NT2/D1 (cell line): Measurements from ENCODE around the gene DOLPP1.

ENCODE experiments used
- DNase-seq: peaks from one replicate; pipeline ENCODE4 v3.0.0-alpha.2; 2011; ENCODE audit warnings: low read depth, low spot score
- H3K27me3 ChIP-seq: 2 replicates; pipeline ENCODE4 v1.6.0; 2011; ENCODE audit warnings: mild to moderate bottlenecking; ENCODE audit not compliant: insufficient read length, insufficient read depth
- H3K36me3 ChIP-seq: 2 replicates; pipeline ENCODE4 v1.6.1; 2011; ENCODE audit warnings: mild to moderate bottlenecking, low read length, mixed read lengths; ENCODE audit not compliant: insufficient read depth, insufficient read length
- H3K4me1 ChIP-seq: 2 replicates; pipeline ENCODE4 v1.5.1; 2011; ENCODE audit not compliant: insufficient read depth, insufficient read length
- H3K4me3 ChIP-seq: 2 replicates; pipeline ENCODE4 v1.5.1; 2011; ENCODE audit warnings: low read depth; ENCODE audit not compliant: insufficient read length
- H3K9ac ChIP-seq: 2 replicates; pipeline ENCODE4 v1.6.0; 2011; ENCODE audit warnings: low read depth; ENCODE audit not compliant: insufficient read length
- H3K9me3 ChIP-seq: 2 replicates; pipeline ENCODE4 v1.5.1; 2011; ENCODE audit warnings: mild to moderate bottlenecking, low read length; ENCODE audit not compliant: insufficient read depth
- SUZ12 ChIP-seq: IDR thresholded peaks from 2 replicates; pipeline ENCODE4 v1.6.1; 2011; ENCODE audit not compliant: insufficient read length, insufficient read depth; ENCODE audit errors: extremely low read depth
- YY1 ChIP-seq: IDR thresholded peaks from 2 replicates; pipeline ENCODE4 v1.6.1; 2011; ENCODE audit not compliant: insufficient read length, insufficient read depth
- ZNF274 ChIP-seq: IDR thresholded peaks from 2 replicates; pipeline ENCODE4 v1.6.1; 2011; ENCODE audit warnings: mild to moderate bottlenecking, low read depth, low read length

The DOLPP1 gene

GRCh38 chr9:129054163-129054851 is 26.6 kb upstream of the DOLPP1 start:
- Histone ChIP-seq H3K27me3 (no peaks in the 10 kb centered on the region), H3K4me1 (no peaks in the 10 kb centered on the region), H3K9ac (no peak overlapping the region), H3K9me3 (no peaks in the 10 kb centered on the region), H3K4me3 (no peak overlapping the region), H3K36me3 (peaks cover 38% of the 10 kb centered on the region)
- DNase-seq: no peak
- TF ChIP-seq YY1 (no peak), ZNF274 (no peak), SUZ12 (no peak)

GRCh38 chr9:129058965-129059795 is 21.7 kb upstream of the DOLPP1 start:
- TF ChIP-seq ZNF274 (no peak), SUZ12 (no peak), YY1 (no peak)
- Histone ChIP-seq H3K4me1 (no peaks in the 10 kb centered on the region), H3K36me3 (peaks cover 54% of the 10 kb centered on the region), H3K9me3 (no peaks in the 10 kb centered on the region), H3K4me3 (no peak overlapping the region), H3K27me3 (no peaks in the 10 kb centered on the region), H3K9ac (no peak overlapping the region)
- DNase-seq: no peak

GRCh38 chr9:129059796-129060785 is 20.8 kb upstream of the DOLPP1 start:
- H3K36me3 ChIP-seq: peaks cover 62% of the 10 kb centered on the region

GRCh38 chr9:129060991-129061390 is 19.9 kb upstream of the DOLPP1 start:
- DNase-seq: no peak
- H3K4me3 ChIP-seq: no peak overlapping the region
- H3K27me3 ChIP-seq: no peaks in the 10 kb centered on the region
- H3K9ac ChIP-seq: no peak overlapping the region
- no peaks in the 10 kb centered on the region for H3K4me1 ChIP-seq
- H3K9me3 ChIP-seq: no peaks in the 10 kb centered on the region
- TF ChIP-seq YY1 (no peak), SUZ12 (no peak), ZNF274 (no peak)
- peaks cover 68% of the 10 kb centered on the region for H3K36me3 ChIP-seq

More at GRCh38 chr9:129059796-129060785, 20.8 kb upstream of the DOLPP1 start:
- Histone ChIP-seq H3K9ac (no peak overlapping the region), H3K9me3 (no peaks in the 10 kb centered on the region), H3K27me3 (no peaks in the 10 kb centered on the region), H3K4me3 (no peak overlapping the region), H3K4me1 (no peaks in the 10 kb centered on the region)
- no peak for DNase-seq
- no peak for TF ChIP-seq SUZ12
- TF ChIP-seq ZNF274: no peak
- no peak for TF ChIP-seq YY1

- peaks cover 70% of the 10 kb centered on the region for H3K36me3 ChIP-seq
- TF ChIP-seq YY1 (no peak), SUZ12 (no peak), ZNF274 (no peak)
These were observed 17.9 kb upstream of the DOLPP1 start for GRCh38 chr9:129063061-129063460.

GRCh38 chr9:129064499-129064908 is 16.4 kb upstream of the DOLPP1 start:
- no peak for DNase-seq
- H3K9me3 ChIP-seq: no peaks in the 10 kb centered on the region
- H3K4me3 ChIP-seq: no peak overlapping the region
- peaks cover 5% of the 10 kb centered on the region for H3K4me1 ChIP-seq
- no peaks in the 10 kb centered on the region for H3K27me3 ChIP-seq
- H3K36me3 ChIP-seq: peaks cover 74% of the 10 kb centered on the region
- TF ChIP-seq YY1 (no peak), ZNF274 (no peak), SUZ12 (no peak)
- H3K9ac ChIP-seq: no peak overlapping the region

More at GRCh38 chr9:129063061-129063460, 17.9 kb upstream of the DOLPP1 start:
- no peak overlapping the region for H3K9ac ChIP-seq
- DNase-seq: no peak
- no peaks in the 10 kb centered on the region for H3K4me1 ChIP-seq
- H3K9me3 ChIP-seq: no peaks in the 10 kb centered on the region
- no peaks in the 10 kb centered on the region for H3K27me3 ChIP-seq
- no peak overlapping the region for H3K4me3 ChIP-seq
